Inferior parietal cortex (tissue), 1 donor: ENCODE results near the gene STPG2.

Source experiments
- DNase-seq: peaks from one replicate; pipeline ENCODE4 v3.0.0-alpha.2; 2016; ENCODE audit errors: extremely low spot score

The STPG2 gene

GRCh38 chr4:98093662-98094061 lies 49.6 kb downstream of the STPG2 start:
- DNase-seq, result no peak

GRCh38 chr4:98092833-98093439 lies 50.3 kb downstream of the STPG2 start:
- peak; percentile 22 for DNase-seq

- no peak for DNase-seq
These were observed 61.3 kb downstream of the STPG2 start for GRCh38 chr4:98081936-98082335.

GRCh38 chr4:98068495-98068894 lies 74.8 kb downstream of the STPG2 start:
- peak; percentile 3 for DNase-seq

- DNase-seq, result no peak
These were observed 87.3 kb downstream of the STPG2 start for GRCh38 chr4:98055800-98056501.

- no peak for DNase-seq
These were observed 96.6 kb downstream of the STPG2 start for GRCh38 chr4:98046665-98047064.

GRCh38 chr4:98030059-98030458 lies 113.2 kb downstream of the STPG2 start:
- no peak for DNase-seq

- no peak for DNase-seq
These were observed 115.4 kb downstream of the STPG2 start for GRCh38 chr4:98027827-98028226.

- no peak for DNase-seq
These were observed 116.9 kb downstream of the STPG2 start for GRCh38 chr4:98026362-98026761.

GRCh38 chr4:98006814-98007412 lies 136.4 kb downstream of the STPG2 start:
- no peak for DNase-seq

- no peak for DNase-seq
These were observed 137.2 kb downstream of the STPG2 start for GRCh38 chr4:98006060-98006459.

- no peak for DNase-seq
These were observed 142.3 kb downstream of the STPG2 start for GRCh38 chr4:98000940-98001339.

- no peak for DNase-seq
These were observed 145.1 kb downstream of the STPG2 start for GRCh38 chr4:97998203-97998602.

GRCh38 chr4:97994765-97995465 lies 148.4 kb downstream of the STPG2 start:
- no peak for DNase-seq

- no peak for DNase-seq
These were observed 152.9 kb downstream of the STPG2 start for GRCh38 chr4:97990409-97990808.

GRCh38 chr4:97987019-97987648 lies 156.1 kb downstream of the STPG2 start:
- DNase-seq, result peak; percentile 43

- DNase-seq, result no peak
These were observed 158.6 kb downstream of the STPG2 start for GRCh38 chr4:97984545-97985131.

GRCh38 chr4:97978791-97979488 lies 164.3 kb downstream of the STPG2 start:
- no peak for DNase-seq

- DNase-seq, result no peak
These were observed 189.9 kb downstream of the STPG2 start for GRCh38 chr4:97953171-97953941.

- no peak for DNase-seq
These were observed 190.5 kb downstream of the STPG2 start for GRCh38 chr4:97952763-97953162.
